ENCODE data around the gene MAN2A1. TPM values are rescaled to one million over a fixed set of nuclear protein-coding genes. Genes with fewer than 3 reads are reported as not detected.

MAN2A1 gene
- total RNA-seq, 1 experiment from 2014 or later, result 86.6 TPM

DNA sequence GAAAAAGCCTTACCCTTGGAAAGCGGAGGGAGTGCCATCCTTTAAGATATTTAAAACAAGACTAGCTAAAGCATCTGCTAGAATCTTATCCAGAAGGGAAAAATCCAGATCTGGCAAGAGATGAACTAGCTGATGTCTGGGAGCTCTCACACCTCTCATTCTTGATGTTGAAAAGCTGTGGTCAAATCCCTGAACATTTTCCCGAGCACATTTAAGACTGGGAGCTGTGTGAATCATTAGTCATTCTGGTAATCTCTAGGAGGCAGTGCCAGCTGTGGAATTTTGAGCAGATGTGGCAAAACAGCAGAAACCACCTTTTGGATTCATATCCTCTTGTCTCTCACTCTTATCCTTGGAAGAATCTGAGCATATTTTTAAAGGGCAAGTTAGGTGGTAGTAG lies 218.0 kb downstream of the MAN2A1 start:
- H3K27ac Mint-ChIP-seq, result no peak overlapping the region
- H3K27me3 Mint-ChIP-seq (ENCODE audit: low read depth), result no peaks in the 10 kb centered on the region; the same call in 1 of the 2 replicates
- ATAC-seq, result no peak
- DNase-seq (ENCODE audit: low spot score), result no peak
- no peaks in the 10 kb centered on the region for H3K36me3 Mint-ChIP-seq
- peaks cover 2% of the 10 kb centered on the region for H3K4me1 Mint-ChIP-seq
- TF ChIP-seq, protein P1, sequence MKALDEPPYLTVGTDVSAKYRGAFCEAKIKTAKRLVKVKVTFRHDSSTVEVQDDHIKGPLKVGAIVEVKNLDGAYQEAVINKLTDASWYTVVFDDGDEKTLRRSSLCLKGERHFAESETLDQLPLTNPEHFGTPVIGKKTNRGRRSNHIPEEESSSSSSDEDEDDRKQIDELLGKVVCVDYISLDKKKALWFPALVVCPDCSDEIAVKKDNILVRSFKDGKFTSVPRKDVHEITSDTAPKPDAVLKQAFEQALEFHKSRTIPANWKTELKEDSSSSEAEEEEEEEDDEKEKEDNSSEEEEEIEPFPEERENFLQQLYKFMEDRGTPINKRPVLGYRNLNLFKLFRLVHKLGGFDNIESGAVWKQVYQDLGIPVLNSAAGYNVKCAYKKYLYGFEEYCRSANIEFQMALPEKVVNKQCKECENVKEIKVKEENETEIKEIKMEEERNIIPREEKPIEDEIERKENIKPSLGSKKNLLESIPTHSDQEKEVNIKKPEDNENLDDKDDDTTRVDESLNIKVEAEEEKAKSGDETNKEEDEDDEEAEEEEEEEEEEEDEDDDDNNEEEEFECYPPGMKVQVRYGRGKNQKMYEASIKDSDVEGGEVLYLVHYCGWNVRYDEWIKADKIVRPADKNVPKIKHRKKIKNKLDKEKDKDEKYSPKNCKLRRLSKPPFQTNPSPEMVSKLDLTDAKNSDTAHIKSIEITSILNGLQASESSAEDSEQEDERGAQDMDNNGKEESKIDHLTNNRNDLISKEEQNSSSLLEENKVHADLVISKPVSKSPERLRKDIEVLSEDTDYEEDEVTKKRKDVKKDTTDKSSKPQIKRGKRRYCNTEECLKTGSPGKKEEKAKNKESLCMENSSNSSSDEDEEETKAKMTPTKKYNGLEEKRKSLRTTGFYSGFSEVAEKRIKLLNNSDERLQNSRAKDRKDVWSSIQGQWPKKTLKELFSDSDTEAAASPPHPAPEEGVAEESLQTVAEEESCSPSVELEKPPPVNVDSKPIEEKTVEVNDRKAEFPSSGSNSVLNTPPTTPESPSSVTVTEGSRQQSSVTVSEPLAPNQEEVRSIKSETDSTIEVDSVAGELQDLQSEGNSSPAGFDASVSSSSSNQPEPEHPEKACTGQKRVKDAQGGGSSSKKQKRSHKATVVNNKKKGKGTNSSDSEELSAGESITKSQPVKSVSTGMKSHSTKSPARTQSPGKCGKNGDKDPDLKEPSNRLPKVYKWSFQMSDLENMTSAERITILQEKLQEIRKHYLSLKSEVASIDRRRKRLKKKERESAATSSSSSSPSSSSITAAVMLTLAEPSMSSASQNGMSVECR (CRISPR knock-in tag; IDR thresholded peaks at IDR 0.05; ENCODE audit: borderline replicate concordance), result no peak
- POLR2A ChIA-PET, result interaction anchor here (0.6 kb wide), 1 partner anchor 365 kb away, joined by 4 read pairs; no protein-coding TSS in a partner anchor
- no peak overlapping the region for H3K4me3 Mint-ChIP-seq
- CTCF ChIA-PET, result no interaction called here
- no peaks in the 10 kb centered on the region for H3K9me3 Mint-ChIP-seq

DNA sequence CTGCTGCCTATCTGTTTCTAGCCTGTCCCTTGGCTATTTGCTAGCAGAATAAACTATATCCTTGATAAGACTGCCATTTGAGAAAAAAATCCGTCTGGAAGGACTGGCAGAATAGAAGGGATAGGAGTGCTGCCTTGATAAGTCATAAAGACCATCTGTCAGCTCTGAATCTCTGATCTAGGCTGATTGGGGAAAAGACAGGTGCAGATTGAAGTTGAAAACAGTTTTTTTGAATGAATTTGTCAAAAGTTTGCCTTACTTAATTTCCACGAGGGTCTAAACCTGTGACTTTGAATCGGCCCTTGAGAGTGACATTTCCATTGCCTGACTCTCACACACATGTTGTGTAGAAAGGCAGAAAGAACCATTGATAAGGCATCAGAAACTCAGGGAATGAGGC lies 218.6 kb downstream of the MAN2A1 start:
- DNase-seq (ENCODE audit: low spot score) (no peak), ATAC-seq (no peak)
- no peaks in the 10 kb centered on the region for H3K36me3 Mint-ChIP-seq
- POLR2A ChIA-PET, result interaction anchor here (0.6 kb wide), 1 partner anchor 365 kb away, joined by 4 read pairs; no protein-coding TSS in a partner anchor
- H3K4me1 Mint-ChIP-seq, result no peaks in the 10 kb centered on the region
- no peak overlapping the region for H3K4me3 Mint-ChIP-seq
- H3K27ac Mint-ChIP-seq, result no peak overlapping the region
- CTCF ChIA-PET, result no interaction called here
- no peaks in the 10 kb centered on the region for H3K9me3 Mint-ChIP-seq
- H3K27me3 Mint-ChIP-seq (ENCODE audit: low read depth), result no peaks in the 10 kb centered on the region; the same call in 1 of the 2 replicates
- TF ChIP-seq RELA (CRISPR knock-in tag; IDR thresholded peaks at IDR 0.05; ENCODE audit: borderline replicate concordance) (no peak), OVOL2 (CRISPR knock-in tag; IDR thresholded peaks at IDR 0.05; ENCODE audit: borderline replicate concordance) (no peak), JUN (CRISPR knock-in tag; IDR thresholded peaks at IDR 0.05) (no peak), ZNF671 (CRISPR knock-in tag; IDR thresholded peaks at IDR 0.05) (no peak), GABPB1 (CRISPR knock-in tag; IDR thresholded peaks at IDR 0.05) (no peak), MXD4 (CRISPR knock-in tag; IDR thresholded peaks at IDR 0.05; ENCODE audit: borderline replicate concordance) (no peak), PRRX2 (CRISPR knock-in tag; IDR thresholded peaks at IDR 0.05) (no peak), ELF4 (CRISPR knock-in tag; IDR thresholded peaks at IDR 0.05; ENCODE audit: low read depth) (no peak), ESRRA (CRISPR knock-in tag; IDR thresholded peaks at IDR 0.05; ENCODE audit: borderline replicate concordance) (no peak), TEAD1 (CRISPR knock-in tag; IDR thresholded peaks at IDR 0.05) (no peak)
- TF ChIP-seq, protein P2, sequence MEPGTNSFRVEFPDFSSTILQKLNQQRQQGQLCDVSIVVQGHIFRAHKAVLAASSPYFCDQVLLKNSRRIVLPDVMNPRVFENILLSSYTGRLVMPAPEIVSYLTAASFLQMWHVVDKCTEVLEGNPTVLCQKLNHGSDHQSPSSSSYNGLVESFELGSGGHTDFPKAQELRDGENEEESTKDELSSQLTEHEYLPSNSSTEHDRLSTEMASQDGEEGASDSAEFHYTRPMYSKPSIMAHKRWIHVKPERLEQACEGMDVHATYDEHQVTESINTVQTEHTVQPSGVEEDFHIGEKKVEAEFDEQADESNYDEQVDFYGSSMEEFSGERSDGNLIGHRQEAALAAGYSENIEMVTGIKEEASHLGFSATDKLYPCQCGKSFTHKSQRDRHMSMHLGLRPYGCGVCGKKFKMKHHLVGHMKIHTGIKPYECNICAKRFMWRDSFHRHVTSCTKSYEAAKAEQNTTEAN (CRISPR knock-in tag; IDR thresholded peaks at IDR 0.05), result no peak
- TF ChIP-seq, protein P3, sequence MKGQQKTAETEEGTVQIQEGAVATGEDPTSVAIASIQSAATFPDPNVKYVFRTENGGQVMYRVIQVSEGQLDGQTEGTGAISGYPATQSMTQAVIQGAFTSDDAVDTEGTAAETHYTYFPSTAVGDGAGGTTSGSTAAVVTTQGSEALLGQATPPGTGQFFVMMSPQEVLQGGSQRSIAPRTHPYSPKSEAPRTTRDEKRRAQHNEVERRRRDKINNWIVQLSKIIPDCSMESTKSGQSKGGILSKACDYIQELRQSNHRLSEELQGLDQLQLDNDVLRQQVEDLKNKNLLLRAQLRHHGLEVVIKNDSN (CRISPR knock-in tag; IDR thresholded peaks at IDR 0.05), result no peak
- TF ChIP-seq, protein P4, sequence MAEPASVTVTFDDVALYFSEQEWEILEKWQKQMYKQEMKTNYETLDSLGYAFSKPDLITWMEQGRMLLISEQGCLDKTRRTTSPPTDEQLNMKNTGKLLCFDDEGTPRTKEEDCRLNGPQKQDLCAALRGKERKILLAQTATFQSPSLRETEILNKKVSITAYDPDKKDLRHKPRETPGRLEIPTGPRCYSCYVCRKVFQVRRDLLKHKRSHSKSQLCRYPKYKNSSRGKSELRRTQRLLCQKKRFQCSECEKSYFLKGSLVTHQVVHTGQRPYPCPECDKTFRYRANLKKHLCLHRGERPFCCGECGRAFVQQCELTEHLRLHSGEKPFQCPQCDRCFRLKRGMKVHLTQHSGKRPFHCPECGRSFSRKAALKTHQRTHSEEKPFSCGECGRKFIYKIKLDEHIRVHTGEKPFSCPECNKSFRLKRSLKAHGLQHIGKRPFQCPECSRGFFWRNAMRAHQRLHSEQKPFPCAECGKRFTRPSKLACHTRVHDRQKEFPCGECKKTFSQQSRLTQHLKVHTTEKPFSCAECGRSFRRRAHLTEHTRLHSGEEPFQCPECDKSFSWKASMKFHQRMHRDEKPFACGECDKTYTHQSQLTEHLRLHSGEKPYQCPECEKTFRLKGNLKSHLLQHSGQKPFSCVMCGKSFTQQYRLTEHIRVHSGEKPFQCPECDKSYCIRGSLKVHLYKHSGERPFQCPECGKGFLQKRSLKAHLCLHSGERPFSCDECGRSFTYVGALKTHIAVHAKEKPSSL (CRISPR knock-in tag; conservative IDR thresholded peaks at IDR 0.05), result no peak
- TF ChIP-seq, protein P5, sequence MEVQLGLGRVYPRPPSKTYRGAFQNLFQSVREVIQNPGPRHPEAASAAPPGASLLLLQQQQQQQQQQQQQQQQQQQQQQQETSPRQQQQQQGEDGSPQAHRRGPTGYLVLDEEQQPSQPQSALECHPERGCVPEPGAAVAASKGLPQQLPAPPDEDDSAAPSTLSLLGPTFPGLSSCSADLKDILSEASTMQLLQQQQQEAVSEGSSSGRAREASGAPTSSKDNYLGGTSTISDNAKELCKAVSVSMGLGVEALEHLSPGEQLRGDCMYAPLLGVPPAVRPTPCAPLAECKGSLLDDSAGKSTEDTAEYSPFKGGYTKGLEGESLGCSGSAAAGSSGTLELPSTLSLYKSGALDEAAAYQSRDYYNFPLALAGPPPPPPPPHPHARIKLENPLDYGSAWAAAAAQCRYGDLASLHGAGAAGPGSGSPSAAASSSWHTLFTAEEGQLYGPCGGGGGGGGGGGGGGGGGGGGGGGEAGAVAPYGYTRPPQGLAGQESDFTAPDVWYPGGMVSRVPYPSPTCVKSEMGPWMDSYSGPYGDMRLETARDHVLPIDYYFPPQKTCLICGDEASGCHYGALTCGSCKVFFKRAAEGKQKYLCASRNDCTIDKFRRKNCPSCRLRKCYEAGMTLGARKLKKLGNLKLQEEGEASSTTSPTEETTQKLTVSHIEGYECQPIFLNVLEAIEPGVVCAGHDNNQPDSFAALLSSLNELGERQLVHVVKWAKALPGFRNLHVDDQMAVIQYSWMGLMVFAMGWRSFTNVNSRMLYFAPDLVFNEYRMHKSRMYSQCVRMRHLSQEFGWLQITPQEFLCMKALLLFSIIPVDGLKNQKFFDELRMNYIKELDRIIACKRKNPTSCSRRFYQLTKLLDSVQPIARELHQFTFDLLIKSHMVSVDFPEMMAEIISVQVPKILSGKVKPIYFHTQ (CRISPR knock-in tag; IDR thresholded peaks at IDR 0.05), result no peak
- TF ChIP-seq, protein P6, sequence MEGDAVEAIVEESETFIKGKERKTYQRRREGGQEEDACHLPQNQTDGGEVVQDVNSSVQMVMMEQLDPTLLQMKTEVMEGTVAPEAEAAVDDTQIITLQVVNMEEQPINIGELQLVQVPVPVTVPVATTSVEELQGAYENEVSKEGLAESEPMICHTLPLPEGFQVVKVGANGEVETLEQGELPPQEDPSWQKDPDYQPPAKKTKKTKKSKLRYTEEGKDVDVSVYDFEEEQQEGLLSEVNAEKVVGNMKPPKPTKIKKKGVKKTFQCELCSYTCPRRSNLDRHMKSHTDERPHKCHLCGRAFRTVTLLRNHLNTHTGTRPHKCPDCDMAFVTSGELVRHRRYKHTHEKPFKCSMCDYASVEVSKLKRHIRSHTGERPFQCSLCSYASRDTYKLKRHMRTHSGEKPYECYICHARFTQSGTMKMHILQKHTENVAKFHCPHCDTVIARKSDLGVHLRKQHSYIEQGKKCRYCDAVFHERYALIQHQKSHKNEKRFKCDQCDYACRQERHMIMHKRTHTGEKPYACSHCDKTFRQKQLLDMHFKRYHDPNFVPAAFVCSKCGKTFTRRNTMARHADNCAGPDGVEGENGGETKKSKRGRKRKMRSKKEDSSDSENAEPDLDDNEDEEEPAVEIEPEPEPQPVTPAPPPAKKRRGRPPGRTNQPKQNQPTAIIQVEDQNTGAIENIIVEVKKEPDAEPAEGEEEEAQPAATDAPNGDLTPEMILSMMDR (IDR thresholded peaks at IDR 0.05), result no peak
- TF ChIP-seq, protein P7, sequence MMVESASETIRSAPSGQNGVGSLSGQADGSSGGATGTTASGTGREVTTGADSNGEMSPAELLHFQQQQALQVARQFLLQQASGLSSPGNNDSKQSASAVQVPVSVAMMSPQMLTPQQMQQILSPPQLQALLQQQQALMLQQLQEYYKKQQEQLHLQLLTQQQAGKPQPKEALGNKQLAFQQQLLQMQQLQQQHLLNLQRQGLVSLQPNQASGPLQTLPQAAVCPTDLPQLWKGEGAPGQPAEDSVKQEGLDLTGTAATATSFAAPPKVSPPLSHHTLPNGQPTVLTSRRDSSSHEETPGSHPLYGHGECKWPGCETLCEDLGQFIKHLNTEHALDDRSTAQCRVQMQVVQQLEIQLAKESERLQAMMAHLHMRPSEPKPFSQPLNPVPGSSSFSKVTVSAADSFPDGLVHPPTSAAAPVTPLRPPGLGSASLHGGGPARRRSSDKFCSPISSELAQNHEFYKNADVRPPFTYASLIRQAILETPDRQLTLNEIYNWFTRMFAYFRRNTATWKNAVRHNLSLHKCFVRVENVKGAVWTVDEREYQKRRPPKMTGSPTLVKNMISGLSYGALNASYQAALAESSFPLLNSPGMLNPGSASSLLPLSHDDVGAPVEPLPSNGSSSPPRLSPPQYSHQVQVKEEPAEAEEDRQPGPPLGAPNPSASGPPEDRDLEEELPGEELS (CRISPR knock-in tag; IDR thresholded peaks at IDR 0.05), result no peak
- TF ChIP-seq, protein P8, sequence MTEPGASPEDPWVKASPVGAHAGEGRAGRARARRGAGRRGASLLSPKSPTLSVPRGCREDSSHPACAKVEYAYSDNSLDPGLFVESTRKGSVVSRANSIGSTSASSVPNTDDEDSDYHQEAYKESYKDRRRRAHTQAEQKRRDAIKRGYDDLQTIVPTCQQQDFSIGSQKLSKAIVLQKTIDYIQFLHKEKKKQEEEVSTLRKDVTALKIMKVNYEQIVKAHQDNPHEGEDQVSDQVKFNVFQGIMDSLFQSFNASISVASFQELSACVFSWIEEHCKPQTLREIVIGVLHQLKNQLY (CRISPR knock-in tag; IDR thresholded peaks at IDR 0.05), result no peak

Measured in WTC11 (cell line).